ENCODE measurements around the gene F10. TPM values are rescaled to one million over a fixed set of nuclear protein-coding genes. Genes with fewer than 3 reads are reported as not detected.

F10 gene
- total RNA-seq, 3 donors from 2014 or later (not counting 1 experiment from before 2014, with no cell fraction given) = not detected

DNA sequence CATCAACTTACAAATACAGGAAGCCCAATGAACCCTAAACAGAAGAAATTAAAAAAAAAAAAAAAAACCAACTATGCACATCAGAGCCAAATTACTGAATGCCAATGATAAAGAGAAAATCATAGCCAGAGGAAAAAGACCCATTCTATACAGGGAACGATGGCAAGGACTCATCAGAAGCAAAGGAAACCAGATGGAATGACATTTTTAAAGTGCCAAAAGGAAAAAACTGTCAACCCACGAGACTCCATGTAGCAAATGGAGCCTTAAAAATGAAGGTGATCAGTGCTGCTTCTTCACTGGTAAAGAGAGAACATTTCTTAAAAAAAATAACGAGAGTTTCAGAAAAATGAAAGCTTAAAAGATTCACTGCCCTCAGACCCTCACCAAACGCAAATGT lies 67.6 kb downstream of the F10 start:
- no peak overlapping the region for H3K27ac ChIP-seq (ENCODE audit: low read length)
- intact Hi-C loops (cut with micrococcal nuclease) = no loop called here
- H3K36me3 ChIP-seq (ENCODE audit: control insufficient read depth, insufficient read depth, low read length) = peaks cover 54% of the 10 kb centered on the region
- TF ChIP-seq, protein P1, sequence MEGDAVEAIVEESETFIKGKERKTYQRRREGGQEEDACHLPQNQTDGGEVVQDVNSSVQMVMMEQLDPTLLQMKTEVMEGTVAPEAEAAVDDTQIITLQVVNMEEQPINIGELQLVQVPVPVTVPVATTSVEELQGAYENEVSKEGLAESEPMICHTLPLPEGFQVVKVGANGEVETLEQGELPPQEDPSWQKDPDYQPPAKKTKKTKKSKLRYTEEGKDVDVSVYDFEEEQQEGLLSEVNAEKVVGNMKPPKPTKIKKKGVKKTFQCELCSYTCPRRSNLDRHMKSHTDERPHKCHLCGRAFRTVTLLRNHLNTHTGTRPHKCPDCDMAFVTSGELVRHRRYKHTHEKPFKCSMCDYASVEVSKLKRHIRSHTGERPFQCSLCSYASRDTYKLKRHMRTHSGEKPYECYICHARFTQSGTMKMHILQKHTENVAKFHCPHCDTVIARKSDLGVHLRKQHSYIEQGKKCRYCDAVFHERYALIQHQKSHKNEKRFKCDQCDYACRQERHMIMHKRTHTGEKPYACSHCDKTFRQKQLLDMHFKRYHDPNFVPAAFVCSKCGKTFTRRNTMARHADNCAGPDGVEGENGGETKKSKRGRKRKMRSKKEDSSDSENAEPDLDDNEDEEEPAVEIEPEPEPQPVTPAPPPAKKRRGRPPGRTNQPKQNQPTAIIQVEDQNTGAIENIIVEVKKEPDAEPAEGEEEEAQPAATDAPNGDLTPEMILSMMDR (IDR thresholded peaks at IDR 0.05) = no peak
- no peaks in the 10 kb centered on the region for H3K27me3 ChIP-seq (ENCODE audit: control insufficient read depth, insufficient read depth, low read length)
- 94% methylated on average over 4 of the region's 4 CpGs for WGBS (ENCODE audit: insufficient coverage)
- Mint-ChIP-seq H3K27ac (no peak overlapping the region), H3K9me3 (no peaks in the 10 kb centered on the region), H3K4me3 (no peak overlapping the region), H3K36me3 (peaks cover 23% of the 10 kb centered on the region), H3K4me1 (peaks cover 27 to 36% of the 10 kb centered on the region in 2 donors), H3K27me3 (ENCODE audit: low read depth in 2 of 2) (no peaks in the 10 kb centered on the region)
- no peaks in the 10 kb centered on the region for H3K9me3 ChIP-seq (ENCODE audit: control insufficient read depth, insufficient read depth, low read length)
- ATAC-seq (no peak), DNase-seq (no peak)
- no peak overlapping the region for H3K4me3 ChIP-seq (ENCODE audit: low read length)
- peaks cover 21% of the 10 kb centered on the region for H3K4me1 ChIP-seq (ENCODE audit: control insufficient read depth, insufficient read depth, low read length)

DNA sequence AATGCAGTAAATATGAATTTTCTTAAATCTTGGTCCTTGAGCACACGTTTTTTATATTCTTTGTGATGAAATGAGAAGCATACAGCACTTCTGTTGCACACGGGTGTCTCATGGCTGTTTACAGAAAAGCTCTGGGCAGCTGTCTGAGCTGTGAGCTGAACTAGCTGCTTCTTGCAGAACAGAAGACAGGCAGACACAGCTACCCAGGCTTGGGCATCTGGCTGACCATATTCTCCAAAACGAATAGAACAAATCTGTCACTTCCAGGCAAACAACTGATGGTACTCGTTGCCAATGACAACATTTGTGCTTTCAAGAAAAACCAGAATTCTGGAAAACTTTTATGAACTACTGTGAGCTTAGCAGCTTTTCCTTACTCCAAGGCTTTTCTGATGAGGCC lies 69.7 kb downstream of the F10 start:
- H3K27ac Mint-ChIP-seq = no peak overlapping the region
- peaks cover 32% of the 10 kb centered on the region for H3K36me3 Mint-ChIP-seq
- H3K9me3 Mint-ChIP-seq = no peaks in the 10 kb centered on the region
- TF ChIP-seq, protein P1 (IDR thresholded peaks at IDR 0.05) = no peak
- Histone ChIP-seq H3K4me3 (ENCODE audit: low read length) (no peak overlapping the region), H3K27me3 (ENCODE audit: control insufficient read depth, insufficient read depth, low read length) (no peaks in the 10 kb centered on the region), H3K9me3 (ENCODE audit: control insufficient read depth, insufficient read depth, low read length) (no peaks in the 10 kb centered on the region), H3K36me3 (ENCODE audit: control insufficient read depth, insufficient read depth, low read length) (peaks cover 72% of the 10 kb centered on the region), H3K27ac (ENCODE audit: low read length) (no peak overlapping the region), H3K4me1 (ENCODE audit: control insufficient read depth, insufficient read depth, low read length) (peaks cover 2% of the 10 kb centered on the region)
- H3K27me3 Mint-ChIP-seq (ENCODE audit: low read depth in 2 of 2) = no peaks in the 10 kb centered on the region
- intact Hi-C loops (cut with micrococcal nuclease) = no loop called here
- DNase-seq = no peak
- H3K4me1 Mint-ChIP-seq = peaks cover 6 to 15% of the 10 kb centered on the region in 2 donors
- H3K4me3 Mint-ChIP-seq = no peak overlapping the region
- no peak for ATAC-seq
- WGBS (ENCODE audit: insufficient coverage) = 95% methylated on average over 4 of the region's 4 CpGs

DNA sequence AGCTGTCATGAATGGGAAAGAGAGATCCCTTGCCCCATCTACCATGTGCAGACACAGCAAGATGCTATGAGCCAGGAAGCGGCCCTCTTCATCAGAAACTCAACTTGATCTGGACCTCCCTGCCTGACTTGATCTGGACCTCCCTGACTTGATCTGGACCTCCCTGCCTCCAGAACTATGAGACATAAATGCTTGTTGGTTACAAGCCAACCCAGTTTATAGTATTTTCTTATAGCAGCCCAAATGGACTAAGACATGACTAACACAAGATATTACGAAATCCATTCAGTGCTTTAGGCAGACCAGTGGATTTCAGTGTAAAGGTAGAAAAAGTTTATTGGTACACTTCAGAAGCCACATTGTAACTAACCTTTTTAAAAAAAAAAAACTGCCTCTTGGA lies 70.3 kb downstream of the F10 start:
- Mint-ChIP-seq H3K27ac (no peak overlapping the region), H3K4me3 (no peak overlapping the region), H3K36me3 (peaks cover 38% of the 10 kb centered on the region), H3K27me3 (ENCODE audit: low read depth in 2 of 2) (no peaks in the 10 kb centered on the region), H3K4me1 (peaks cover 0 to 9% of the 10 kb centered on the region in 2 donors), H3K9me3 (no peaks in the 10 kb centered on the region)
- TF ChIP-seq, protein P1 (IDR thresholded peaks at IDR 0.05) = no peak
- Histone ChIP-seq H3K27ac (ENCODE audit: low read length) (no peak overlapping the region), H3K9me3 (ENCODE audit: control insufficient read depth, insufficient read depth, low read length) (no peaks in the 10 kb centered on the region), H3K4me3 (ENCODE audit: low read length) (no peak overlapping the region), H3K4me1 (ENCODE audit: control insufficient read depth, insufficient read depth, low read length) (no peaks in the 10 kb centered on the region), H3K36me3 (ENCODE audit: control insufficient read depth, insufficient read depth, low read length) (peaks cover 78% of the 10 kb centered on the region), H3K27me3 (ENCODE audit: control insufficient read depth, insufficient read depth, low read length) (no peaks in the 10 kb centered on the region)
- intact Hi-C loops (cut with micrococcal nuclease) = no loop called here
- no peak for ATAC-seq
- DNase-seq = no peak
- WGBS (ENCODE audit: insufficient coverage) = 100% methylated on average over 1 of the region's 2 CpGs

DNA sequence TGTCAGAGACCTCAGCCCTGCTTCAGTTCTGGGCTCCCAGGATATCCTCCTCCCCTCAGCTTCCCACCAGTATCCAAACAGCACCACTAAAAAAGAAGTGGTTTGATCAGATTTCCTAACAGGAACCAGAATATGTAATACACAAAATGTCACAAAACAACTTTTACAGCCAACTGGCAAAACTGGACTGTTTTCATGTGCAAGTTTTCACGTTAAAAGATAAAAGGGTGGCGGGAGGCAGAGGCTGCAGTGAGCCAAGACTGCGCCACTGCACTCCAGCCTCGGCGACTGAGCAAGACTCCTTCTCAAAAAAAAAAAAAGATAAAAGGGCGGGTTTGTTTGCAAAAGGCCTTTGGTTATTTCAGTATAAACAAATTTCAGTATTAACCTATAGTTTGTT lies 72.8 kb downstream of the F10 start:
- WGBS (ENCODE audit: insufficient coverage) = 97% methylated on average over 5 of the region's 6 CpGs
- Mint-ChIP-seq H3K9me3 (no peaks in the 10 kb centered on the region), H3K36me3 (peaks cover 24% of the 10 kb centered on the region), H3K4me3 (no peak overlapping the region), H3K27me3 (ENCODE audit: low read depth in 2 of 2) (no peaks in the 10 kb centered on the region), H3K27ac (no peak overlapping the region), H3K4me1 (no peaks in the 10 kb centered on the region)
- Histone ChIP-seq H3K9me3 (ENCODE audit: control insufficient read depth, insufficient read depth, low read length) (no peaks in the 10 kb centered on the region), H3K27me3 (ENCODE audit: control insufficient read depth, insufficient read depth, low read length) (no peaks in the 10 kb centered on the region), H3K4me3 (ENCODE audit: low read length) (no peak overlapping the region), H3K4me1 (ENCODE audit: control insufficient read depth, insufficient read depth, low read length) (no peaks in the 10 kb centered on the region), H3K27ac (ENCODE audit: low read length) (no peak overlapping the region), H3K36me3 (ENCODE audit: control insufficient read depth, insufficient read depth, low read length) (peaks cover 83% of the 10 kb centered on the region)
- TF ChIP-seq, protein P1 (IDR thresholded peaks at IDR 0.05) = no peak
- intact Hi-C loops (cut with micrococcal nuclease) = no loop called here
- no peak for DNase-seq
- no peak for ATAC-seq
